ENCODE measurements around the gene RYR3. TPM values are rescaled to one million over a fixed set of nuclear protein-coding genes. Genes with fewer than 3 reads are reported as not detected.

The RYR3 gene
- total RNA-seq, 4 donors from 2014 or later, result 0.18 to 3.3 (median 2.3) TPM

- Histone ChIP-seq H3K4me3 (no peak overlapping the region), H3K4me1 (no peaks in the 10 kb centered on the region), H3K27ac (no peak overlapping the region), H3K36me3 (no peaks in the 10 kb centered on the region), H3K27me3 (no peaks in the 10 kb centered on the region), H3K9me3 (no peaks in the 10 kb centered on the region)
- TF ChIP-seq POLR2A (IDR thresholded peaks at IDR 0.05), result no peak
- no peak for TF ChIP-seq CTCF (IDR thresholded peaks at IDR 0.05)
- DNase-seq, result no peak
These were observed 555.5 kb downstream of the RYR3 start for GRCh38 chr15:33866101-33866737.

GRCh38 chr15:33871980-33872379, 561.2 kb downstream of the RYR3 start:
- Histone ChIP-seq H3K27me3 (no peaks in the 10 kb centered on the region), H3K27ac (no peak overlapping the region), H3K4me1 (no peaks in the 10 kb centered on the region), H3K4me3 (no peak overlapping the region), H3K36me3 (no peaks in the 10 kb centered on the region), H3K9me3 (no peaks in the 10 kb centered on the region)
- TF ChIP-seq CTCF (IDR thresholded peaks at IDR 0.05) (no peak), POLR2A (IDR thresholded peaks at IDR 0.05) (no peak)
- no peak for DNase-seq

- DNase-seq, result no peak
- no peaks in the 10 kb centered on the region for H3K36me3 ChIP-seq
These were observed 561.8 kb downstream of the RYR3 start for GRCh38 chr15:33872416-33873106.

GRCh38 chr15:33874156-33874555, 563.4 kb downstream of the RYR3 start:
- Histone ChIP-seq H3K9me3 (no peaks in the 10 kb centered on the region), H3K4me3 (no peak overlapping the region), H3K27ac (no peak overlapping the region), H3K4me1 (no peaks in the 10 kb centered on the region), H3K27me3 (no peaks in the 10 kb centered on the region), H3K36me3 (no peaks in the 10 kb centered on the region)
- no peak for DNase-seq
- TF ChIP-seq POLR2A (IDR thresholded peaks at IDR 0.05), result no peak
- no peak for TF ChIP-seq CTCF (IDR thresholded peaks at IDR 0.05)

More at GRCh38 chr15:33872416-33873106, 561.8 kb downstream of the RYR3 start:
- TF ChIP-seq CTCF (IDR thresholded peaks at IDR 0.05), result no peak
- no peak for TF ChIP-seq POLR2A (IDR thresholded peaks at IDR 0.05)
- no peaks in the 10 kb centered on the region for H3K4me1 ChIP-seq
- H3K27ac ChIP-seq, result no peak overlapping the region
- no peaks in the 10 kb centered on the region for H3K27me3 ChIP-seq
- H3K4me3 ChIP-seq, result no peak overlapping the region
- no peaks in the 10 kb centered on the region for H3K9me3 ChIP-seq

- H3K27ac ChIP-seq, result no peak overlapping the region
- no peaks in the 10 kb centered on the region for H3K9me3 ChIP-seq
- H3K4me1 ChIP-seq, result no peaks in the 10 kb centered on the region
- no peak overlapping the region for H3K4me3 ChIP-seq
- no peaks in the 10 kb centered on the region for H3K36me3 ChIP-seq
- DNase-seq, result no peak
- H3K27me3 ChIP-seq, result no peaks in the 10 kb centered on the region
- TF ChIP-seq CTCF (IDR thresholded peaks at IDR 0.05), result no peak
- no peak for TF ChIP-seq POLR2A (IDR thresholded peaks at IDR 0.05)
These were observed 572.2 kb downstream of the RYR3 start for GRCh38 chr15:33882921-33883320.
